IMR-90 (cell line): Measurements from ENCODE around the gene CR1L. TPM values are rescaled to one million over a fixed set of nuclear protein-coding genes. Genes with fewer than 3 reads are reported as not detected.

Experiments
- ATAC-seq: fragments of 200-7000 bp; cut with Tn5 transposase; 2 replicates; pipeline ENCODE4 v1.9.1; 2020; ENCODE audit warnings: low read depth, mild to moderate bottlenecking, moderate library complexity
- BruUV-seq: library from RNA; stranded (reverse); fragments of 400-500 nt; replicated peaks from 2 replicates; lab custom pipeline; 2021; lab: Mats Ljungman, UMichigan
- CTCF ChIA-PET: fragments of 300-600 bp; formaldehyde crosslinking; extraction: SDS; loops from one replicate; lab custom pipeline; 2021; ENCODE audit warnings: antibody characterized with exemption; lab: Yijun Ruan, JAX
- POLR2A ChIA-PET: fragments of 300-600 bp; sonication (Branson Sonifier 250); formaldehyde crosslinking; loops from one replicate; lab custom pipeline; 2022; ENCODE audit warnings: antibody characterized with exemption; ENCODE audit not compliant: unreplicated experiment; lab: Charles Lee
- DNase-seq: peaks from one replicate; pipeline ENCODE4 v3.0.0; 2013
- H2AFZ ChIP-seq: replicated peaks from 2 replicates; pipeline ENCODE3; 2013; ENCODE audit warnings: low read length, mild to moderate bottlenecking; ENCODE audit not compliant: poor library complexity
- H2AK5ac ChIP-seq: 2 replicates; pipeline ENCODE4 v1.6.1; 2013; ENCODE audit warnings: low read depth, low read length, inconsistent platforms
- H2AK9ac ChIP-seq: replicated peaks from 2 replicates; pipeline ENCODE3; 2013; ENCODE audit warnings: mild to moderate bottlenecking, low read depth, low read length, moderate library complexity; ENCODE audit not compliant: poor library complexity
- H2BK120ac ChIP-seq: 2 replicates; pipeline ENCODE4 v1.6.1; 2013; ENCODE audit warnings: low read depth, low read length, inconsistent platforms
- H2BK15ac ChIP-seq: 3 replicates; pipeline ENCODE4 v1.6.1; 2013; ENCODE audit warnings: low read depth, low read length, inconsistent platforms
- H2BK20ac ChIP-seq: 2 replicates; pipeline ENCODE4 v1.6.1; 2013; ENCODE audit warnings: low read depth, mild to moderate bottlenecking, inconsistent platforms, low read length, moderate library complexity
- H2BK5ac ChIP-seq: 2 replicates; pipeline ENCODE4 v1.6.1; 2013; ENCODE audit warnings: mild to moderate bottlenecking, low read depth, low read length, inconsistent platforms; ENCODE audit not compliant: poor library complexity, severe bottlenecking
- H3K14ac ChIP-seq: replicated peaks from 2 replicates; pipeline ENCODE4 v1.6.1; 2013; ENCODE audit warnings: low read depth, low read length, inconsistent platforms
- H3K18ac ChIP-seq: 2 replicates; pipeline ENCODE4 v1.6.1; 2013; ENCODE audit warnings: low read depth, low read length, control low read depth
- H3K23ac ChIP-seq: 2 replicates; pipeline ENCODE4 v1.6.1; 2013; ENCODE audit warnings: low read depth, low read length, inconsistent platforms
- H3K27ac ChIP-seq: 2 replicates; pipeline ENCODE4 v1.5.1; 2013; ENCODE audit warnings: mild to moderate bottlenecking, control low read depth, low read length; ENCODE audit not compliant: insufficient read depth
- H3K27me3 ChIP-seq: 2 replicates; pipeline ENCODE4 v1.6.1; 2013; ENCODE audit warnings: low read length; ENCODE audit not compliant: control insufficient read depth, insufficient read depth
- H3K36me3 ChIP-seq: 2 replicates; pipeline ENCODE4 v1.6.1; 2013; ENCODE audit warnings: low read length, mixed read lengths; ENCODE audit not compliant: control insufficient read depth, insufficient read depth
- H3K4ac ChIP-seq: 2 replicates; pipeline ENCODE4 v1.6.1; 2013; ENCODE audit warnings: low read depth, low read length, inconsistent platforms
- H3K4me1 ChIP-seq: 2 replicates; pipeline ENCODE4 v1.6.1; 2013; ENCODE audit warnings: low read length, mixed read lengths; ENCODE audit not compliant: control insufficient read depth, insufficient read depth
- H3K4me2 ChIP-seq: 2 replicates; pipeline ENCODE4 v1.6.1; 2013; ENCODE audit warnings: low read depth, mild to moderate bottlenecking, control low read depth, low read length, moderate library complexity
- H3K4me3 ChIP-seq: 2 replicates; pipeline ENCODE4 v1.5.1; 2013; ENCODE audit warnings: low read depth, mild to moderate bottlenecking, control low read depth, low read length, moderate library complexity; ENCODE audit not compliant: insufficient read depth
- H3K56ac ChIP-seq: 2 replicates; pipeline ENCODE4 v1.6.1; 2013; ENCODE audit warnings: low read length, inconsistent platforms; ENCODE audit not compliant: insufficient read depth; ENCODE audit errors: extremely low read depth
- H3K79me1 ChIP-seq, 2 experiments: 2 replicates each; pipeline ENCODE4 v1.6.1; 2013; ENCODE audit warnings: low read length in 2 of 2, inconsistent platforms in 1 of 2, low read depth in 1 of 2
- H3K9ac ChIP-seq: 2 replicates; pipeline ENCODE4 v1.6.1; 2013; ENCODE audit warnings: low read depth, low read length, control low read depth
- H3K9me1 ChIP-seq: 2 replicates; pipeline ENCODE4 v1.6.1; 2013; ENCODE audit warnings: low read length, inconsistent platforms; ENCODE audit not compliant: insufficient read depth
- H3K9me3 ChIP-seq: 2 replicates; pipeline ENCODE4 v1.6.1; 2013; ENCODE audit warnings: low read length; ENCODE audit not compliant: control insufficient read depth, insufficient read depth
- H4K20me1 ChIP-seq: 2 replicates; pipeline ENCODE4 v1.6.1; 2013; ENCODE audit warnings: low read length, inconsistent platforms; ENCODE audit not compliant: insufficient read depth
- H4K5ac ChIP-seq: 2 replicates; pipeline ENCODE4 v1.6.1; 2013; ENCODE audit warnings: mild to moderate bottlenecking, low read depth, low read length, control low read depth
- H4K8ac ChIP-seq, 2 experiments: 2 replicates each; pipeline ENCODE4 v1.6.1; 2013; ENCODE audit warnings: low read depth in 2 of 2, low read length in 2 of 2, control low read depth in 1 of 2, inconsistent platforms in 1 of 2
- H4K91ac ChIP-seq: 2 replicates; pipeline ENCODE4 v1.6.1; 2013; ENCODE audit warnings: low read depth, low read length, inconsistent platforms; ENCODE audit not compliant: insufficient read depth
- CEBPB ChIP-seq: IDR thresholded peaks from 2 replicates; pipeline ENCODE4 v1.6.1; 2012; ENCODE audit warnings: low read depth, low read length, improper control_type of control experiment
- ELK1 ChIP-seq: fragments of 150-350 bp; IDR thresholded peaks from 2 replicates; pipeline ENCODE4 v1.6.1; 2016; ENCODE audit warnings: low read depth, mild to moderate bottlenecking, low read length, moderate library complexity, borderline replicate concordance
- FOS ChIP-seq: fragments of 150-350 bp; IDR thresholded peaks from 2 replicates; pipeline ENCODE4 v1.6.1; 2016; ENCODE audit warnings: low read depth, low read length
- WGBS, 2 experiments: methylation state at CpG; one replicate each; pipeline versions ENCODE4 v1.1.5 to v1.1.7; 2013; ENCODE audit warnings: missing lambda C conversion rate in 2 of 2; ENCODE audit not compliant: insufficient read length in 1 of 2; ENCODE audit errors: extremely low coverage in 2 of 2; 5-methylcytosine and 5-hydroxymethylcytosine counted together
- dilution Hi-C: fragments of 300-500 bp; cut with HindIII; formaldehyde crosslinking; loops from one replicate; pipeline ENCODE4 v1.14.3; 2018; ENCODE audit warnings: low sequenced_read_pairs; ENCODE audit not compliant: unreplicated experiment
- in situ Hi-C: fragments of 300-500 bp; cut with MboI; formaldehyde crosslinking; loops from 3 replicates; pipeline ENCODE4 v1.14.3; 2019; ENCODE audit warnings: low sequenced_read_pairs, inconsistent platforms, mixed read lengths
- intact Hi-C: fragments of 100-400 bp; cut with micrococcal nuclease; formaldehyde crosslinking; loops from 2 replicates; pipeline ENCODE4 v1.10.0; 2022
- polyA plus RNA-seq, 3 experiments: library from polyadenylated mRNA; depleted of rRNA; stranded (reverse); fragments of >200 nt; gene quantifications; 2 replicates each; pipeline ENCODE4 v1.2.3, GENCODE V29; 2012; ENCODE audit warnings: low replicate concordance in 1 of 3
- total RNA-seq: library from RNA; depleted of rRNA; stranded (reverse); fragments of >200 nt; gene quantifications from 2 replicates; pipeline ENCODE4 v1.2.3, GENCODE V29; 2012

CR1L gene
- total and polyA plus RNA-seq, 2 of the 4 experiments (the other 2 are of a cell fraction) = not detected

GRCh38 chr1:207651583-207651982, 6.7 kb downstream of the CR1L start:
- intact Hi-C loops = no loop called here
- WGBS, 2 experiments = no CpG with 5 or more reads among the region's 1 CpG
- Histone ChIP-seq H4K91ac (no peak overlapping the region), H3K27ac (no peak overlapping the region), H3K36me3 (no peaks in the 10 kb centered on the region), H3K4me3 (no peak overlapping the region), H3K23ac (no peak overlapping the region), H3K56ac (no peak overlapping the region), H2BK20ac (no peak overlapping the region), H3K14ac (no peak overlapping the region), H3K4ac (no peak overlapping the region), H3K9me1 (no peaks in the 10 kb centered on the region), H4K5ac (no peak overlapping the region), H3K4me2 (no peak overlapping the region), H4K8ac (no peak overlapping the region), H3K9ac (no peak overlapping the region), H2AK9ac (no peak overlapping the region), H4K20me1 (no peaks in the 10 kb centered on the region), H2BK15ac (no peak overlapping the region), H3K18ac (no peak overlapping the region), H2BK120ac (no peak overlapping the region), H3K9me3 (no peaks in the 10 kb centered on the region), H2AFZ (no peak overlapping the region), H2AK5ac (no peak overlapping the region), H3K79me1 (no peaks in the 10 kb centered on the region), H2BK5ac (no peak overlapping the region), H3K4me1 (no peaks in the 10 kb centered on the region), H3K27me3 (peaks cover 15% of the 10 kb centered on the region)
- no TSS peak for BruUV-seq
- ChIA-PET CTCF (no interaction called here), POLR2A (no interaction called here)
- no peak for ATAC-seq
- in situ Hi-C loops = no loop called here
- DNase-seq = no peak
- TF ChIP-seq ELK1 = no peak
- peak; percentile 39; the same call in 1 of the 2 replicates for TF ChIP-seq CEBPB
- TF ChIP-seq FOS = no peak
- dilution Hi-C loops = no loop called here
